Hepatocyte (in vitro differentiated cells): ENCODE data around the gene DCAF6.

ENCODE experiments used
- CTCF ChIP-seq: fragments of 200-600 bp; sonication (generic); IDR thresholded peaks from 2 replicates; pipeline ENCODE4 v1.5.1; 2016; ENCODE audit warnings: antibody characterized with exemption, mild to moderate bottlenecking; ENCODE audit not compliant: poor library complexity
- EZH2phosphoT487 ChIP-seq: fragments of 200-600 bp; sonication (generic); IDR thresholded peaks from one replicate; pipeline ENCODE4 v1.6.1; 2018; ENCODE audit warnings: antibody characterized with exemption, mild to moderate bottlenecking, low read depth, moderate library complexity; ENCODE audit not compliant: unreplicated experiment, severe bottlenecking

GRCh38 chr1:167977245-167977644 is 40.8 kb downstream of the DCAF6 start:
- TF ChIP-seq EZH2phosphoT487 = no peak
- no peak for TF ChIP-seq CTCF
